MM.1S (cell line): ENCODE measurements around the gene FAM9C.

Experiments
- DNase-seq: peaks from one replicate; pipeline ENCODE4 v3.0.0-alpha.2; 2015
- H2AFZ ChIP-seq: fragments of 300-600 bp; sonication (generic); 2 replicates; pipeline ENCODE4 v1.6.0; 2016; ENCODE audit warnings: antibody characterized with exemption, low read length
- H3F3A ChIP-seq: fragments of 300-600 bp; sonication (generic); 2 replicates; pipeline ENCODE4 v1.6.1; 2016; ENCODE audit warnings: mild to moderate bottlenecking, antibody characterized with exemption, low read length, moderate library complexity, mixed read lengths; ENCODE audit not compliant: insufficient read depth
- H3K27ac ChIP-seq: fragments of 300-600 bp; sonication (generic); 2 replicates; pipeline ENCODE4 v1.5.1; 2016; ENCODE audit warnings: mild to moderate bottlenecking, low read length
- H3K27me3 ChIP-seq: fragments of 300-600 bp; sonication (generic); replicated peaks from 2 replicates; pipeline ENCODE4 v1.6.0; 2016; ENCODE audit warnings: low read length; ENCODE audit not compliant: insufficient read depth
- H3K36me3 ChIP-seq: fragments of 300-600 bp; sonication (generic); replicated peaks from 2 replicates; pipeline ENCODE4 v1.6.1; 2016; ENCODE audit warnings: mild to moderate bottlenecking, low read length, mixed read lengths; ENCODE audit not compliant: insufficient read depth
- H3K4me1 ChIP-seq: fragments of 300-600 bp; sonication (generic); 2 replicates; pipeline ENCODE4 v1.6.1; 2016; ENCODE audit warnings: low read length, mixed read lengths
- H3K4me2 ChIP-seq: fragments of 300-600 bp; sonication (generic); 2 replicates; pipeline ENCODE4 v1.6.0; 2016; ENCODE audit warnings: low read depth, low read length
- H3K4me3 ChIP-seq: fragments of 300-600 bp; sonication (generic); 2 replicates; pipeline ENCODE4 v1.5.1; 2016; ENCODE audit warnings: low read length, mixed read lengths
- H3K79me2 ChIP-seq: fragments of 300-600 bp; sonication (generic); 2 replicates; pipeline ENCODE4 v1.6.1; 2016; ENCODE audit warnings: mixed run types, low read length, mixed read lengths
- H3K9ac ChIP-seq: fragments of 300-600 bp; sonication (generic); 2 replicates; pipeline ENCODE4 v1.6.1; 2016; ENCODE audit warnings: low read length, mixed read lengths
- H3K9me2 ChIP-seq: fragments of 300-600 bp; sonication (generic); replicated peaks from 2 replicates; pipeline ENCODE4 v1.6.1; 2016; ENCODE audit warnings: mild to moderate bottlenecking, low read length, mixed read lengths; ENCODE audit not compliant: insufficient read depth
- H3K9me3 ChIP-seq: fragments of 300-600 bp; sonication (generic); replicated peaks from 2 replicates; pipeline ENCODE4 v1.6.1; 2016; ENCODE audit warnings: mild to moderate bottlenecking, low read length, mixed read lengths; ENCODE audit not compliant: insufficient read depth
- H4K20me1 ChIP-seq: fragments of 300-600 bp; sonication (generic); 2 replicates; pipeline ENCODE4 v1.6.1; 2016; ENCODE audit warnings: mild to moderate bottlenecking, low read length, moderate library complexity, mixed read lengths; ENCODE audit not compliant: insufficient read depth
- CTCF ChIP-seq: fragments of 300-600 bp; sonication (generic); IDR thresholded peaks from 2 replicates; pipeline ENCODE4 v1.5.1; 2016; ENCODE audit warnings: antibody characterized with exemption, low read length, mixed read lengths
- EZH2 ChIP-seq: fragments of 300-600 bp; sonication (generic); optimal IDR thresholded peaks from 2 replicates; pipeline ENCODE3; 2017; ENCODE audit warnings: low read depth, mild to moderate bottlenecking, antibody characterized with exemption, low read length, mixed read lengths
- EZH2phosphoT487 ChIP-seq: fragments of 300-600 bp; sonication (generic); IDR thresholded peaks from 2 replicates; pipeline ENCODE4 v1.6.1; 2018; ENCODE audit warnings: antibody characterized with exemption, low read length

The FAM9C gene

DNA sequence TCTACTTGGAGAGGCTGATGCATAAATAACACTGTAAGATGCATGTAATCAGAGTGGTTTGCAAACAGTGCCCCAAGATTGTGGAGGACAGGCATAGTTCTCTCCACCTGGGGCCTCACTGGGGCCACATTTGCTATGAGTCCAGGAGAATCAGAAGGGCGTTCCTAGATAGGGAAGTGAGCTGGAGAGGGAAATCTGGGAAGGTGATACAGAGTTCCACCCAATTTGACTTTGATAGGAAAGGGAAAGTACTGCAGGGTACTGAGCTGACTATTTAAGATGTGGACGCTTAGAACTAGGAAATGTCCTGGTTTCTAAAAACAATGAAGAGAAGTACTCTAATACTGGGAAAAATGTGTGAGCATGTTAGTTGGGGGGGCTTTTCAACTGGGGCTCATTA, 33.9 kb downstream of the FAM9C start:
- H3K9me3 ChIP-seq: no peaks in the 10 kb centered on the region
- DNase-seq: no peak
- H3K27ac ChIP-seq: no peak overlapping the region
- H3F3A ChIP-seq: peaks cover 11% of the 10 kb centered on the region; the same call in 1 of the 2 replicates
- H3K9ac ChIP-seq: no peak overlapping the region
- no peaks in the 10 kb centered on the region for H3K9me2 ChIP-seq
- no peaks in the 10 kb centered on the region for H4K20me1 ChIP-seq
- peaks cover 30% of the 10 kb centered on the region for H3K4me1 ChIP-seq
- no peaks in the 10 kb centered on the region for H3K27me3 ChIP-seq
- no peak overlapping the region for H2AFZ ChIP-seq
- no peaks in the 10 kb centered on the region for H3K79me2 ChIP-seq
- H3K4me3 ChIP-seq: no peak overlapping the region
- H3K36me3 ChIP-seq: no peaks in the 10 kb centered on the region
- H3K4me2 ChIP-seq: no peak overlapping the region
- no peak for TF ChIP-seq EZH2phosphoT487
- no peak for TF ChIP-seq CTCF
- no peak for TF ChIP-seq EZH2

GRCh38 chrX:13009844-13010243, 34.6 kb downstream of the FAM9C start:
- Histone ChIP-seq H3K9me3 (no peaks in the 10 kb centered on the region), H3K27ac (no peak overlapping the region), H3K9ac (no peak overlapping the region), H2AFZ (no peak overlapping the region), H3K4me3 (no peak overlapping the region), H3K27me3 (no peaks in the 10 kb centered on the region), H3K4me2 (no peak overlapping the region), H3K79me2 (no peaks in the 10 kb centered on the region), H4K20me1 (no peaks in the 10 kb centered on the region), H3K36me3 (no peaks in the 10 kb centered on the region), H3F3A (peaks cover 18% of the 10 kb centered on the region; the same call in 1 of the 2 replicates), H3K9me2 (no peaks in the 10 kb centered on the region), H3K4me1 (peaks cover 37% of the 10 kb centered on the region)
- TF ChIP-seq EZH2 (no peak), EZH2phosphoT487 (no peak), CTCF (no peak)
- no peak for DNase-seq

DNA sequence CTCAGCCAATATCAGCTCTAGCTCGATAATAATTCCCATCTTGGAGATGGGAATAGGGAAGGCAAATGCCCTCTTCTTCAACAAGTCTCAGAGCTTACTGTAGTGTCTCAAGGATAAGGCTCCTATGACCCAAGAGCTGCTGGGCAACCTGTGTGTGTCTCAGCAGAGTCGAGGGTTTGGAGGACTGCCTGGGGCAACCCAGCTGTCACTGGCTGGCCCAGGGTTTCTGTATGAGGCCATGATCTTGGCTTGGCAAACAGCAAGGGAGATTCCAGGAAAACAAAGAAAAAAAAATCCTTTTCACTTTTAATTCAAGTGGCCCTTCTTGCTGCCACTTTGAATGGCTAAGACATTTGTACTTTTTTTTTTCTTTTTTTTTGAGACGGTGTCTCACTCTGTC, 35.1 kb downstream of the FAM9C start:
- Histone ChIP-seq H3K27ac (no peak overlapping the region), H3K9me2 (no peaks in the 10 kb centered on the region), H3K9me3 (no peaks in the 10 kb centered on the region), H3K79me2 (no peaks in the 10 kb centered on the region), H3K27me3 (no peaks in the 10 kb centered on the region), H3K4me1 (peaks cover 41% of the 10 kb centered on the region), H3K4me2 (no peak overlapping the region), H3K36me3 (no peaks in the 10 kb centered on the region), H2AFZ (no peak overlapping the region), H4K20me1 (no peaks in the 10 kb centered on the region), H3K4me3 (no peak overlapping the region), H3F3A (peaks cover 18% of the 10 kb centered on the region; the same call in 1 of the 2 replicates), H3K9ac (no peak overlapping the region)
- DNase-seq: no peak
- TF ChIP-seq EZH2phosphoT487 (no peak), EZH2 (no peak), CTCF (no peak)
